Frontal cortex (tissue), 4 donors: ENCODE data around the gene PGAM4. TPM values are rescaled to one million over a fixed set of nuclear protein-coding genes. Genes with fewer than 3 reads are reported as not detected.
"Not testable (repeated sequence)": the region's sequence is repeated elsewhere in the genome, so short reads cannot be mapped to it uniquely, and the experiment has no call there.

Experiments used
- DNase-seq, 2 donors: peaks; one replicate each; pipeline ENCODE4 v3.0.0; 2012; ENCODE audit warnings: low spot score in 2 of 2
- FAIRE-seq: peaks from 2 replicates; lab custom pipeline; 2012; peaks lifted over from hg19 to GRCh38; lab: Jason Lieb, UNC
- total RNA-seq: library from RNA; depleted of rRNA; stranded (reverse); fragments of >200 nt; gene quantifications from one replicate; pipeline ENCODE4 v1.2.3, GENCODE V29; 2014
- donor health status: control.
- donor health status: control.
- donor health status: control.

Gene PGAM4
- not detected for total RNA-seq

DNA sequence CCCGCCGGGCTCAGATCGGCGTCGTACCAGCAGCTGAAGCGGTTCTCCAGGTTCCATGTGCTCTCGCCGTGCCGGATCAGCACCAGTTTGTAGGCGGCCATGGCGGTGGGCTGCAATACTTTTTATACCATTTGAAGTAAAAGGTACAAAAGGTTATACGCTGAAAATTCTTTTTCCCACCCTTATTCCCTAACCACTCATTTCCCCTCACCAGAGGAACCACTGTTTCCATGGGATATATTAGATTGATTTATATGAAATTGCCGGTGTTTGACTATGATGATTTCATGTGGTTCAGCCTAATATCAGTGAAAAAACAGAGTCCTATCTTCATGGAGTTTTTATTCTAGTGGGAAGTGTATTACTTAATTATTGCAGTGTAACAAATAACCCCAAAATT lies at the start of gene PGAM4:
PGAM4 (minus strand) TSS at position 101 of the 400 bp plus-strand sequence; CDS start at position 101, 0 bp downstream.
- FAIRE-seq: no peak
- no peak for DNase-seq

DNA sequence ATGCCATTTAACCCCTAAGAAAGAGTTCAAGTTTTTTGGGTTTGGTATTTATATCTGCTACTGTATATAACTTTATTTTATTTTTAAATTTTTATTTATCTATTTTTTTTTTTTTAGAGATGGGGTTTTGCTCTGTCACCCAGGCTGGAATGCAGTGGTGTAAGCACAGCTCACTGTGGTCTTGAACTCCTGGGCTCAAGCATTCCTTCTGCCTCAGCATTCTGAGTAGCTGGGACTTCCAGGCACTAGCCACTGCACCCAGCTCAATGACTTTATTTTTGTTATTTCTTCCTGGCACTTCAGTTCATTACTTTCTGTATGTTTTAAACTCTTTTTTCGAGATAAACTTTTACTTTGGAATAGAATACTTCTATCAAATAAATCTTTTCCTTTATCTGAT lies 42.4 kb upstream of the PGAM4 start:
- DNase-seq: no peak
- FAIRE-seq: no peak

DNA sequence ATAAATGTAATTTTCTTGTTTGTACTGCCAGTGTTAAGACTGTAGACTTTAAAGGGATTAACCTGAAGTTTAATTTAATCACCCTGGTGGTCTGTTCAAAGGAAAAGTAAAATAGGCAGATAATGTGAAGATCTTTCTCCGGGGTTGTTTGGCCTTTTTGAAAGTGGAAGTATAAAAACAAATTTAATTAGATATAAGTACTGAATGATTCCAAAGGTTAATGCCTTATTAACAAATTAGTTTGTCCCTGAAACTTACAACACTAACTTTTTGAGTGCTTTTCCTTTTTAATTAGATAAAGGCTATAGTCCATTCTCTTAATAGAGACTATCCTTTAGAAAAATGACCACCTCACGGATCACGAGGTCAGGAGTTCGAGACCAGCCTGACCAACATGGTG lies 10.4 kb upstream of the PGAM4 start:
- FAIRE-seq (no peak), DNase-seq (no peak)

DNA sequence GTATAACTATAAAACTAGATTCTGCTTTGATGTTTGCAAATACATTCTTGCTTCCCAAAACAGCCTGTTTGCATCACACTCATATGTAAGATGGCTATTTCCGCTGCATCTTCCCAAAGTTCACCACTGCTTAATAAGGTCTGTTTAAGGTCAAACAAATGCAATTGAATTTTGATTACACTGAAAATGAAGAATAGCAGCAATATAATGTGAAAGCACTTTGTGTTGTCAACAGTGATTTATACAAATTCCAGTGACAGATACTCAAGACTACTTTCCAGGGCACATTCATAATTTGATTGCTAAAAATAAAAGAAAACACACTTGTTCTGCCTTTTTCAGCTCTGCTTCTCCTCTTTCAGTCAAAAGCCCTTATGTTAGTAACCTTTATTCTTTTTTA lies 8.1 kb upstream of the PGAM4 start:
- no peak for FAIRE-seq
- DNase-seq: no peak

DNA sequence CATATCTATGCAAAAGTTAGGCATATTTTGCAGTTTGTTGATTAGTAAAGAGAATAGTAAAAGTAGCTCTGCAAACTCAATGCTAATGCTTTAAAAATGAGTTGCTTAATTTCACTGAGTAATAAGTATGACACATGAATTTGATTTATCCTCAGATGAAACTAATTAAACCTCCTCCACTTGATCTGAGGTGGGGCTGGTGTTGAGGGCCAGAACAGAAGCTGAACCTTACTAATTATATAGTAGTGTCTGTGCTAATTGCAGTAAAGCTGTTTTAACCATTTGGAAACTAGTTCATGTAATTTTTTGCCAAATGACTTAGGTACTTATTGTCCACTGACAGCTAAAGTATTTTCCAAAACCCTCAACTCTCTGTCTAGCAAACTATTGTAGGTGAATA lies 7.7 kb upstream of the PGAM4 start:
- DNase-seq: no peak
- no peak for FAIRE-seq

DNA sequence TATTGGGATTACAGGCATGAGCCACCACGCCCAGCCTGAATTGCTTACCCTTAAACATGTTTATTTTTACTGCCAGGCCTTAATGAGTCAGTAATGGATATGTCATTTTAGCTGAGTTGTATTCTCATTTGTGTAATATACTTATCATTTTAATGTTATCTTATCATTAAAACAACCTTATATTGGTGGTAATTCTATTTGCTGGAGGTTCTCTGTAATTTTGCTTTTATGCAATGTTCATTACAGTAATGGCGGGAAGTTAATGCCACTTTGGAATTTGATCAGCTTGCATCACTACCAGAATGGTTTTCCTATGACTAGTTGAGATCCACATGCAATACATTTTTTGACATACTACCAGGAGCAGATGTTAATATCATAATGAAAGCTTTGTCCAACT lies 6.3 kb upstream of the PGAM4 start:
- no peak for DNase-seq
- FAIRE-seq: no peak

DNA sequence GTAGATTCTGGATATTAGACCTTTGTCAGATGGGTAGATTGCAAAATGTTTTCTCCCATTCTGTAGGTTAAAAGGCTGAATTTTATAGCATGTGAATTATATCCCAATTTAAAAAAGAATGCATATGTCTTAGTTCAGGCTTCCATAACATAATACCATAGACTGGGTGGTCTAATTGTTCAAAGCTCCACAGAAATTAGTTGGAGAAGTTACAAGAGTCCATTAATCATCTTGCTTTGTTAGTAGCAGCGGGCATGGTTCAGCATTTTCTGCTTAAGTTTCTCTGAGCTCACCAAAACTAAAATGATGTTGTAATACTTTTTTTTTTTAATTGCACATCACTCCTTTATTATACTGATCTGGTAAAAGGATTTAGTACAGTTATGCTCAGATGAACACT lies 1.8 kb downstream of the PGAM4 start:
- FAIRE-seq: no peak
- no peak for DNase-seq

DNA sequence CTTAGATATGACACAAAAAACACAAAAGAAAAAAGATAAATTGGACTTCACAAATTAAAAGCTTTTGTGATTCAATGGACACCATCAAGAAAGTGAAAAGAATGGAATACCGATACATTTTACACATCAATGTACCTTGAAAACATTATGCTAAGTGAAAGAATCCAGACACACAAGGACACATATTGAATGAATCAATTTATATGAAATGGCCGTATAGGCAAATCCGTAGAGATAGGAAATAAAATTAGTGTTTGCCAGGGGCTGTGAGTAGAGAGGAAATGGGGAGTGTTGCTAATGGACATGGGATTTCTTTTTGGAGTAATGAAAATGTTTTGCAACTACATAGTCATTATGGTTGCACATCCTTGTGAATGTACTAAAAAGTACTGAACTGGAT lies 3.1 kb downstream of the PGAM4 start:
- FAIRE-seq: no peak

DNA sequence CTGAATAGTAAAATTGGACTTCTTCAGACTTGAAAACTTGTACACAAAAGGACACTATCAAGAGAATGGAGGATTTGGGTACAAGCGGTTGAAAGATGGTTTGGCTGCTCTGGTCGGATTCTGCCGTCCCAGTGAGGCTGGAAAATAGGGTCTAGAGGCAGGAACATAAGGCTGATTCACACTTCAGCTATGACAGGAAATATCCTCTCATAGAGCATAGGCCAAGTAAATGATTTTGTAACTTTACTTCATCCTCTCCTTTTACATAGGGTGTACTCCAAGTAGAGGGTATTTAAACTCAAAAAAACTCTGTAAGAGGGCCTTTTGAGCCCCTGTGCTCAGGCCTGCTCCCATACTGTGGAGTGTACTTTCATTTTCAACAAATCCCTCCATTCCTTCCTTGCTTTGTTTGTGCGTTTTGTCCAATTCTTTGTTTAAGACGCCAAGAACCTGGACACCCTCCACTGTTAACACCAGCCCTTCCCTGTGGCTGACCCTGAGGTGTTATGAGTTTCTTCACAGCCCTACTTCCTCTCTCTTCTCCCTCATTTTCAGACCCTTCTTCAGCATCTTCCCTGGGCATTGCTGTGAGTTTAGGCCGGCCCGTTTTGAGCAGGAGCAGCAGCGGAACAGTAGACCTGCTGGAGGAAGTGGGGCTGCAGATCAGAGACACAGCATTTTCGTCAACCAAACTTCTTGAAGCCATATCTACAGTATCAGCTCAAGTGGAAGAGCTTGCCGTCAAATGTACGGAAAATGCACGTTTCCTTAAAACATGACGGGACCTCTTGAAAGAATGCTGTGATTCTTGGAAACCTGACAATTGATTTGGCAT lies 7.2 kb downstream of the PGAM4 start:
- FAIRE-seq (no peak), DNase-seq (no peak)

More for the DNA sequence above, 3.1 kb downstream of the PGAM4 start:
- DNase-seq: no peak

DNA sequence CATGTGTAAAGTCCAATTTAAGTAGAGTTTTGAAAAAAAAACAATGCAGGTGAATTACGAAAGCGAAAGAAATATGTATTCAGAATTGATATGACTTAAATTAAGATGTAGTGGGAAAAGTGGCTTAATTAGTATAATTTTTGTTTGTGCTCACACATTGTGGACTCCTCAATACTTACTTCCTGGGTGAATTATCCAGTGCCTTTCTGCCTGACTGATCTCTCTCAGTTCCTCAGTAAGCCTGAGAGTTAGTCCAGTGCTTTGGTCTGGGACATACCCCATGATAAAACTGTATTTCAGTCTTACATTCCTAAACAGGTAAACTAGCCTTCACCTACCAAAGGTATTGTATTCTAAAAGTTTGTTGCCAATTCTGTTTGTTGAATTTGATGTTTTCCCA lies 8.4 kb downstream of the PGAM4 start:
- FAIRE-seq (no peak), DNase-seq (no peak)

DNA sequence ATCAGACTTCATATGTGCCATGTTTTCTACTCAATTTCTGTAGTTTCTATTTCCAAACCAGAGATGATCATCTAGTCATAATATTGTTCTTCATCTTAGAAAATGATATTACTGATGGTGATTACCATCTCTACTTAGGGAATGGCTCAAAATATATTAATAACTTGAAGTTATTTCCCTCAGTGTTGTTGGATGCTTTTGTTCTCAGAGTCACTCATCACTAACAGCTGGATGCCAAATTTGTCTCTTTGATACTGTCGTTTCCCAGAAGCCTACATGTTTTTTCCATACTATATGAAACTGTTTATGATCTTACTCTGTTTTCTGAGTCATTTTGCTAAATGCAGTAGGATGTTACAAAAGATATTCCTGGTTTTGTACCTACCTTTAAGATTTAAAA lies 8.9 kb downstream of the PGAM4 start:
- no peak for FAIRE-seq

DNA sequence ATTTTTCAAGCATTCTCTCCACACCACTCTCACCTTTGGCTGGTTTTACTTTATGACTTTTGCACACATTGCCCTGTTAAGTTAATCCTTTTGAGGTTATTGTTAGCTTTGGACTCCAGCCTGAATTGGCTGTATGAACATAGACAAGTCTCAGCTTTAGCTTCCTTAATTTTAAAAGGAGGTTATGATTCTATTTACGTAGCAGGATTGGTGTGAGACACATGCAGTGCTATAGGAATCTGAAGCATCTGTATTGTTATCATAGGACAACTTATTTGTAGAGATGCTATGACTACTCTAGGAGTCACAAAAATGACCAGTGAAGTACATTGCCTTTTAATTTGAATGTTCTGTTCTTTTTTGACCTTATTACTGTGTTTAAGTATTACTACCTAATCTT lies 15.7 kb downstream of the PGAM4 start:
- FAIRE-seq (no peak), DNase-seq (no peak)

More for the DNA sequence above, 8.9 kb downstream of the PGAM4 start:
- no peak for DNase-seq

DNA sequence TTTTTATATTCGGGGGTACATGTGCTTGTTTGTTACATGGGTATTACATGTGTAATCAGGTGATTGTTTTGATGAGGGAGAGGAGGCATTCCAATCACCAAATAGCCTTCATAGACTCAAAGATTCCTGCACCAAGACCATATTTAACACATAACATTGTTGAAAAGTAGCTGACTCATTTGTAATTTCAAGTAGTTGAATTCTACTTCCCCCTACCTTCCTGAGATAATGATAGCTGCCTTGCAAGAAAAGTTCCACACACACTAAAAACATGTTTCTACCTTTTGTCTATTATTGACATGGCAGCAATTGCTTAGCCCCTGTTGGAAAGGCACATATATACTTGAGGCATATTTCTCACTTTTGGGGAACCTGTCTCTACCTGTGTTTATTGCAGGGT lies 16.1 kb downstream of the PGAM4 start:
- FAIRE-seq (no peak), DNase-seq (no peak)

DNA sequence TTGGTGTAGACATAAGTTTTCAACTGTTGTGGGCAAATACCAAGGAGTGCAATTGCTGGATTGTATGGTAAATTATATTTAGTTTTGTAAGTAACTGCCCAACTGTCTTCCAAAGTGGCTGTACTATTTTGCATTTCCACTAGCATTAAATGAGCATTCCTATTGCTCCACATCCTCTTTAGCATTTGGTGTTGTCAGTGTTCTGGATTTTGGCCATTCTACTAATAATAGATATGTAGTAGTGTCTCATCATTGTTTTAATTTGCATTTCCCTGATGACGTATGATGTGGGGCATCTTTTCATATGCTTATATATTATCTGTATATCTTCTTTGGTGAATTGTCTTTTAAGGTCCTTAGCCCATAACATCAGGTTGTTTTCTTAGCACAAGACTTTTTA lies 17.3 kb downstream of the PGAM4 start:
- no peak for DNase-seq
- no peak for FAIRE-seq

DNA sequence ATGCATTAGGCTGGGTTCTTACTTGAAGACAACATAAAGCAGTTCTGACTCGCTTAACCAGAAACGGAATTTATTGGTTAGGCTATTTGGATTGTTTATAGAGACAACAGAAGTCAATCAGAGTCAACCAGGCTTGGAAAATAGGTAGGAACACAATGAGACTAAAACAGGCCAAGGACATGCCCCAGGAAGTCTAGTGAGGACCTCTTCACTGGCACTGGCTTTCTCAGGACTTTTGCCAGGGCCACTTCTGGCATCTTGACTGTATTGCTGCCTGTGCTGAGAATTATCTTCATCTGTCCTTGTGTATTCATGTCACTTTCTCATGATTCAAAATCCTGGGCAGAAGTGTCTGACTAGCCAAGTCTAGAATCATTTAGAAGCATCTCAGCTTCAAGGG lies 19.6 kb downstream of the PGAM4 start:
- FAIRE-seq: no peak

DNA sequence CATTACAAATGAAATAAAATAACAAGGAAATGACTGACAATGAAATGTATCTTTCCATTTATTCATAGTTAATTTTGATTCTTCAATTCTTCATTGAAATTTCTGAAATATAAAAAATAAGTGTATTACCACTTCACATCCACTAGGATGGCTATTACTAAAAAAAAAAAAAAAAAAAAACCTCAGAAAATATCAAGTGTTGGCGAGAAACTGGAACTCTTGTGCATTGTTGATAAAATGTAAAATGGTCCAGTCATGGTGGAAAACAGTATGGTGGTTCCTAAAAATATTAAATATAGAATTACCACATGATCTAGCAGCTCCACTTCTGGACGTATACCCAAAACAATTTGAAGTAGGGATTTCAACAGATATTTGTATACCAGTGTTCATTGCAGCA lies 22.9 kb downstream of the PGAM4 start:
- FAIRE-seq: peak; percentile 10
- no peak for DNase-seq

More for the DNA sequence above, 19.6 kb downstream of the PGAM4 start:
- no peak for DNase-seq

DNA sequence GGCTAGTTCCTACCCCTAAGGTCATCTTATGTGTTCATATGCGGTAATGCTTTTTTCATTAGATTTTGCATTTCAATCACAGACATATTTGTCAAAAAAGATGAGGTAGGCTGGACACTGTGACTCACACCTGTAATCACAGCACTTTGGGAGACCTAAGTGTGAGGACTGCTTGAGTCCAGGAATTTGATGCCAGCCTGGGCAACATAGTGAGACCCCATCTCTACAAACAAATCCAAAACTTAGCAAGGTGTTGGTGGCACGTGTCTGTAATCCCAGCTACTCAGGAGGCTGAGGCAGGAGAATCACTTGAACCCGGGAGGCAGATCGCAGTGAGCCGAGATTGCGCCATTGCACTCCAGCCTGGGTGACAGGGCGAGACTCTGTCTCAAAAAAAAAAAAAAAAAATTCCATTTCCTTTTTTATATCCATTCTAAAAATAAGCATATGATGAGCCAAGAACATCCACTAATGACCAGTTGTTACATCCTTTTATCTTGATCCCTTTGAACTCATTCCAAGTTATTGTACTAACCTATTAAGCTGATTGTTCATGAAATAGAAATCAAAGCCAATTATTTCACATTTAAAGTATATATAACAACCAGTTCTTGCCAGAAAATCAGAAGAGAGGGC lies 23.4 kb downstream of the PGAM4 start:
- DNase-seq: no peak
- FAIRE-seq: no peak

DNA sequence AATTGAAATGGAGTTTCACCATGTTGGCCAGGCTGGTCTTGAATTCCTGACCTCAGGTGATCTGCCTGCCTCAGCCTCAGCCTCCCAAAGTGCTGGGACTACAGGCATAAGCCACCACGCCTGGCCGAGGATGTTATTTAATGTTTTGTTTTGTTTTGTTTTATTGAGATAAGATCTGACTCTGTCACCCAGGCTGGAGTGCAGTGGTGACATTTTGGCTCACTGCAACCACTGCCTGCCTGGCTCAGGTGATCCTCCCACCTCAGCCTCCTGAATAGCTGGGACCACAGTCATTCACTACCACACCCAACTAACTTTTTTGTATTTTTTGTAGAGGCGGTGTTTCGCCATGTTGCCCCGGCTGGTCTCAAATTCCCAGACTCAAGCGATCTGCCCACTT lies 24.4 kb downstream of the PGAM4 start:
- not testable (repeated sequence) for DNase-seq, FAIRE-seq

DNA sequence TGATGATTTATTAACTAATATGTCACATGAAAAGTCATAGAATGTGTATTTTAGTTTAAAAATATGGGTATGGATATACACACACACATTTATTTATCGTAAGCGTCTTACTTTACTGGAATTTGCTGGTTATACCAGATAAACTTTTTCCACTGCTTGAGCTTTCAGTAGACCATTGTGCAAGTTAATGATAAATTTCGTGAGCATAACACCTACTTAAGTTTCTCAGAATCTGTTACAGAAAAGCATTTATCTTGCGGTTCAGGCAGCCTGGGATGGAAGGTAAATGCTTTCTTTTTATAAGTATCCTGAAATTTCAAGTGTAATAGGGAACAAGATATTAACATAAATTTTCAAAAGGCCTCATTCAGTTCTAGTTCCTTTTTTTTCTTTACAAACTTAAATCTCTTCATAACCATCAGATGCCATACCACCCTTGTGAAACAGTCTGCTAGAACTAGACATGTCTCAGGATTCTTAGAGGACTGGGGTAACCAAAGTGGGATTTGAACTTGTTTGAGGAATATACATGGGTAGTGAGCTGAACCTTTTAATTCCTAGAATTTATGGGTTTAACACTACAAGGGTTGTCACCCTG lies 31.3 kb downstream of the PGAM4 start:
- FAIRE-seq: no peak
- no peak for DNase-seq

DNA sequence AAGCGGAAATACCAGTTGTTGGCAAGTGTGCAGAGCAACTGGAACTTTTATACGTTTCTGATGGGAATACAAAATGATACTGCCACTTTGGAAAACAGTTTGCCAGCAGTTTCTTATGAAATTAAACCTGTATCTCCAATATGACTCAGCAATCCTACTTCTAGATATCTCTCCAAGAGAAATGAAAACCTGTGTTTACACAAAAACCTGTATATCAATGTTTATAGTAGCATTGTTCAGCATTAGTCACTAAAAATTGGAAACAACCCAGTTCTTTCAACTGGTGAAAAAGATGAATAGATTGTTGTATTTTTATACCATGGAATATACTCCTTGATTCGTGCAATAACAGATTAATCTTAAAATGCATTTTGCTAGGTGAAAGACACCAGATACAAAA lies 32.1 kb downstream of the PGAM4 start:
- FAIRE-seq (no peak), DNase-seq (no peak)

DNA sequence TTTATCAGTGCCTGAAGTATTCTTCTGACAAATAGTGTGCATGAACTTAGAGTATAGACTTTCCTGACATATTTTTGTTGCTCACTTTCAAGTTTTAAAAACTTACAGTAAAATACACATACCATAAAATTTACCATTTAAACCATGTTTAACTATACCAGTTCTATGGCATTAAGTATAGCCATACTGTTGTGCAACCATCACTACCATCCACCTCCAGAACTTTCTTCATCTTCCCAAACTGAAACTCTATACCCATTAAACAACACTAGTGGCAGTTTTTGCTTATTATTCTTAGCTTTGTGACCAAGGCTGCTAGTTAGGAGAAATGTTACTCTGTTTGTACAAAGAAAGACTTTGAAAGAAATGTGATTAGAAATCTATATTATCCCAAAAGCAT lies 33.1 kb downstream of the PGAM4 start:
- FAIRE-seq: no peak
- no peak for DNase-seq
